ENCODE measurements around the gene TEX13B.

TEX13B gene

GRCh38 chrX:107936434-107936730 is 45.8 kb downstream of the TEX13B start:
- DNase-seq (ENCODE audit: low spot score) = no peak

- DNase-seq (ENCODE audit: low spot score) = no peak
These were observed 46.3 kb downstream of the TEX13B start for GRCh38 chrX:107935664-107936433.

GRCh38 chrX:107935200-107935599 is 47.0 kb downstream of the TEX13B start:
- DNase-seq (ENCODE audit: low spot score) = no peak

- DNase-seq (ENCODE audit: low spot score) = no peak
These were observed 47.9 kb downstream of the TEX13B start for GRCh38 chrX:107934262-107934661.

All from left forelimb (tissue), 1 donor.